ENCODE results near the gene CYP4F3.
"Not testable (repeated sequence)": the region's sequence is repeated elsewhere in the genome, so short reads cannot be mapped to it uniquely, and the experiment has no call there.

The CYP4F3 gene

DNA sequence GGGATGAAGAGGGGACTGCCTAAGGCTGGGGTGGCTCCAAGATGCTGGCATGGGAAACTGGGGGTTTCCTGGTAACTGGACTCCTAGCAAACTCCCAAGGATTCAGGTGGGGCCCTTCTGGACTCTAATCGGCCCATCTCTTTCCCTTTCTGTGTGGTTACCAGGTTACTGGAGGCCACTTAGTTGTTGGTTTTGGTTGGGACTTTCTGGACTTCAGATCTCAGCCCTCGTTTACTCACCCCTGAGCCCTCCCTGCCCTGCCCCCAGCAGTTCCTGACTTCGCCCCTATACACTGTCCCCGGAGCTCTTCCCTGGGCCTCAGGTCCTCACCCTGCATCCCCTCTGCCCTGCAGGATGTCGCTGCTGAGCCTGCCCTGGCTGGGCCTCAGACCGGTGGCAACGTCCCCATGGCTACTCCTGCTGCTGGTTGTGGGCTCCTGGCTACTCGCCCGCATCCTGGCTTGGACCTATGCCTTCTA is 32.5 kb downstream of the CYP4F3 start:
- POLR2A ChIA-PET, result no interaction called here
- CTCF ChIA-PET, result no interaction called here
- DNase-seq (ENCODE audit: extremely low spot score), result no peak
- no peak for TF ChIP-seq BHLHE40 (IDR thresholded peaks at IDR 0.05; ENCODE audit: borderline replicate concordance)
- TF ChIP-seq ZNF384 (IDR thresholded peaks at IDR 0.05), result no peak
- no peak for TF ChIP-seq LEF1 (IDR thresholded peaks at IDR 0.05; ENCODE audit: borderline replicate concordance)
- TF ChIP-seq ARNT (IDR thresholded peaks at IDR 0.05), result no peak
- TF ChIP-seq FOXK2 (IDR thresholded peaks at IDR 0.05), result no peak
- TF ChIP-seq L3MBTL2 (conservative IDR thresholded peaks at IDR 0.05), result no peak
- no peak for TF ChIP-seq SUZ12 (IDR thresholded peaks at IDR 0.05)
- no peak for TF ChIP-seq TARDBP (IDR thresholded peaks at IDR 0.05)

GRCh38 chr19:15675560-15675959 is 34.9 kb downstream of the CYP4F3 start:
- TF ChIP-seq TARDBP (IDR thresholded peaks at IDR 0.05) (no peak), FOXK2 (IDR thresholded peaks at IDR 0.05) (no peak), FOXM1 (IDR thresholded peaks at IDR 0.05; ENCODE audit: borderline replicate concordance) (no peak), CTBP1 (IDR thresholded peaks at IDR 0.05; ENCODE audit: borderline replicate concordance) (no peak)
- ChIA-PET CTCF (no interaction called here), POLR2A (no interaction called here)
- no peak for DNase-seq (ENCODE audit: extremely low spot score)

GRCh38 chr19:15679089-15679488 is 38.4 kb downstream of the CYP4F3 start:
- CTCF ChIA-PET, result no interaction called here
- DNase-seq (ENCODE audit: extremely low spot score), result no peak
- TF ChIP-seq TARDBP (IDR thresholded peaks at IDR 0.05) (no peak), LEF1 (IDR thresholded peaks at IDR 0.05; ENCODE audit: borderline replicate concordance) (no peak), L3MBTL2 (conservative IDR thresholded peaks at IDR 0.05) (no peak), CTBP1 (IDR thresholded peaks at IDR 0.05; ENCODE audit: borderline replicate concordance) (no peak), HDGF (IDR thresholded peaks at IDR 0.05; ENCODE audit: borderline replicate concordance) (no peak)
- TF ChIP-seq, protein P1, sequence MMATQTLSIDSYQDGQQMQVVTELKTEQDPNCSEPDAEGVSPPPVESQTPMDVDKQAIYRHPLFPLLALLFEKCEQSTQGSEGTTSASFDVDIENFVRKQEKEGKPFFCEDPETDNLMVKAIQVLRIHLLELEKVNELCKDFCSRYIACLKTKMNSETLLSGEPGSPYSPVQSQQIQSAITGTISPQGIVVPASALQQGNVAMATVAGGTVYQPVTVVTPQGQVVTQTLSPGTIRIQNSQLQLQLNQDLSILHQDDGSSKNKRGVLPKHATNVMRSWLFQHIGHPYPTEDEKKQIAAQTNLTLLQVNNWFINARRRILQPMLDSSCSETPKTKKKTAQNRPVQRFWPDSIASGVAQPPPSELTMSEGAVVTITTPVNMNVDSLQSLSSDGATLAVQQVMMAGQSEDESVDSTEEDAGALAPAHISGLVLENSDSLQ (IDR thresholded peaks at IDR 0.05), result no peak
- POLR2A ChIA-PET, result no interaction called here

- CTCF ChIA-PET, result not testable (repeated sequence)
Measured at GRCh38 chr19:15679865-15680264, 39.2 kb downstream of the CYP4F3 start.

DNA sequence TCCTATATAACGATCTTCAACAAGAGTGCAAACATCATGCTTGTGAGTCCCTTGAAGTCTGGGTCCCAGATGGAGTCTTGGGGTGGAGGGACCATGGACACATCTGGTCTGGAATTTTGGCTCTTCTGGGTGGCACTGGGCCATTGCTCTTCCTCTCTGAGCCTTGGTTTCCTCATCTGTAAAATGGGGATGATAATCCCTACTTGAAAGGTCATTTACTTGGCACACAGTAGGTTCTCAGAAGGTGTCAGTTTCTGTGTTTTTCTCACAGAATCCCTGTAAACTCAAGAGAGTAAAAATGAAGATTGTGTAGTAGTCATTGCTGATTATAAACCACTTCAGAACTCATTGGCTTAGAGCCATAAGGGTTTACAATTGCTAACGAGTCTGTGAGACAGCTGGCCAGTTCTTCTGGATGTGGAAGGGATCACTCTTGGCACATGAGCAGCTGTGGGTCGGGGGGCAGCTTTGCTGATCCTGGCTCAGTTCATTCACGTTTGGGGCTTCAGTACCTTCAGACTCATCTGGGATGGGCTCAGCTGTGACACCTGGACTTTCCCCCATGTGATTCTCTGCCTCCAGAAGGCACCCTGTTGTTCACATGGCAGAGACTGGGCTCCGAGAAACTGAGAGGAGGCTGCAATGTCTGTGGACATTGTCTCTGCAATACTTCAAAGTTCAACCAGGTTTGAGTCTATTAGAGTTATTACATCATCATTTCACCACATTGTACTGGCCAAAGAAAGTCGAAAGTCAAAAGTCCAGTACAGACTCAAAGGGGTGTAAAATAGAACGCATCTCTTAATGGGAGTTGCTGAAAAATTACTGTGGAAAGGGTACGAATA is 40.0 kb downstream of the CYP4F3 start:
- no peak for DNase-seq (ENCODE audit: extremely low spot score)
- ChIA-PET CTCF (no interaction called here), POLR2A (no interaction called here)
- TF ChIP-seq HDGF (IDR thresholded peaks at IDR 0.05; ENCODE audit: borderline replicate concordance) (no peak), SUZ12 (IDR thresholded peaks at IDR 0.05) (no peak), FOXA1 (IDR thresholded peaks at IDR 0.05) (no peak), SP1 (IDR thresholded peaks at IDR 0.05) (no peak), L3MBTL2 (conservative IDR thresholded peaks at IDR 0.05) (no peak), FOXK2 (IDR thresholded peaks at IDR 0.05) (no peak), ZNF384 (IDR thresholded peaks at IDR 0.05) (no peak), CTBP1 (IDR thresholded peaks at IDR 0.05; ENCODE audit: borderline replicate concordance) (no peak), TARDBP (IDR thresholded peaks at IDR 0.05) (no peak), FOXM1 (IDR thresholded peaks at IDR 0.05; ENCODE audit: borderline replicate concordance) (no peak), LEF1 (IDR thresholded peaks at IDR 0.05; ENCODE audit: borderline replicate concordance) (no peak), ARNT (IDR thresholded peaks at IDR 0.05) (no peak), ELF4 (IDR thresholded peaks at IDR 0.05) (no peak), BHLHE40 (IDR thresholded peaks at IDR 0.05; ENCODE audit: borderline replicate concordance) (no peak), NFRKB (IDR thresholded peaks at IDR 0.05) (no peak)
- TF ChIP-seq, protein P1 (IDR thresholded peaks at IDR 0.05), result no peak

More at GRCh38 chr19:15679865-15680264, 39.2 kb downstream of the CYP4F3 start:
- POLR2A ChIA-PET; DNase-seq (ENCODE audit: extremely low spot score): not testable (repeated sequence)

DNA sequence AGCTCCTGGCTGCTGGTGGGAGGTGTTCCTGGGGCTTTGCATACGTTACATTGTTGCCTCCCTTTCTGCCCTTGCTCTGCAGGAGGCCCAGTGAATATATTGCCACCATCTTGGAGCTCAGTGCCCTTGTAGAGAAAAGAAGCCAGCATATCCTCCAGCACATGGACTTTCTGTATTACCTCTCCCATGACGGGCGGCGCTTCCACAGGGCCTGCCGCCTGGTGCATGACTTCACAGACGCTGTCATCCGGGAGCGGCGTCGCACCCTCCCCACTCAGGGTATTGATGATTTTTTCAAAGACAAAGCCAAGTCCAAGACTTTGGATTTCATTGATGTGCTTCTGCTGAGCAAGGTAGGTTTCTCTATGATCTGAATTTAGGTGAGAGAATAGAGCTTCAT is 42.7 kb downstream of the CYP4F3 start:
- CTCF ChIA-PET, result no interaction called here
- TF ChIP-seq TARDBP (IDR thresholded peaks at IDR 0.05) (no peak), ARNT (IDR thresholded peaks at IDR 0.05) (no peak), BHLHE40 (IDR thresholded peaks at IDR 0.05; ENCODE audit: borderline replicate concordance) (no peak), SUZ12 (IDR thresholded peaks at IDR 0.05) (no peak)
- POLR2A ChIA-PET, result no interaction called here
- no peak for DNase-seq (ENCODE audit: extremely low spot score)

DNA sequence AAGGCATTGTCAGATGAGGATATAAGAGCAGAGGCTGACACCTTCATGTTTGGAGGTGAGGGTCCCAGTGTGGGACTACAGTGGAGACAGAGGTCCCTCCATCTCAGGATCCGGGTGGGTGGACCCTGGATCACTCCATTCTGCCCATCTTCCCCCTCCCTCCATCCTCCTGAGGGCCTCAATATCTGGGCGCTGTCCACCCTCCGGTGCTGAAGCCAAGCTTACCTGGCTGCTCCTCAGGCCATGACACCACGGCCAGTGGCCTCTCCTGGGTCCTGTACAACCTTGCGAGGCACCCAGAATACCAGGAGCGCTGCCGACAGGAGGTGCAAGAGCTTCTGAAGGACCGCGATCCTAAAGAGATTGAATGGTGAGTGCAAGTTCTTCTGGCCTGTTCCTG is 44.1 kb downstream of the CYP4F3 start:
- CTCF ChIA-PET, result no interaction called here
- POLR2A ChIA-PET, result no interaction called here
- DNase-seq (ENCODE audit: extremely low spot score), result no peak
- TF ChIP-seq FOXK2 (IDR thresholded peaks at IDR 0.05) (no peak), SUZ12 (IDR thresholded peaks at IDR 0.05) (no peak), TARDBP (IDR thresholded peaks at IDR 0.05) (no peak), LEF1 (IDR thresholded peaks at IDR 0.05; ENCODE audit: borderline replicate concordance) (no peak), ARNT (IDR thresholded peaks at IDR 0.05) (no peak), ELF4 (IDR thresholded peaks at IDR 0.05) (no peak), ZNF384 (IDR thresholded peaks at IDR 0.05) (no peak), SP1 (IDR thresholded peaks at IDR 0.05) (no peak), CTBP1 (IDR thresholded peaks at IDR 0.05; ENCODE audit: borderline replicate concordance) (no peak), FOXA1 (IDR thresholded peaks at IDR 0.05) (no peak), L3MBTL2 (conservative IDR thresholded peaks at IDR 0.05) (no peak), NFRKB (IDR thresholded peaks at IDR 0.05) (no peak)
- TF ChIP-seq, protein P1 (IDR thresholded peaks at IDR 0.05), result no peak

Measured in HEK293T (cell line).